GM23338 (cell line): ENCODE results near the gene EARS2. TPM values are rescaled to one million over a fixed set of nuclear protein-coding genes. Genes with fewer than 3 reads are reported as not detected.
"Not testable (repeated sequence)": the region's sequence is repeated elsewhere in the genome, so short reads cannot be mapped to it uniquely, and the experiment has no call there.

Experiments
- ATAC-seq: fragments of 200-7000 bp; cut with Tn5 transposase; 3 replicates; pipeline ENCODE4 v1.9.1; 2020
- DNase-seq: peaks from one replicate; pipeline ENCODE4 v3.0.0-alpha.2; 2015; ENCODE audit warnings: low spot score
- H2AFZ ChIP-seq: fragments of 200-600 bp; sonication (generic); 2 replicates; pipeline ENCODE4 v1.8.0; 2016; ENCODE audit warnings: antibody characterized with exemption, mild to moderate bottlenecking, moderate library complexity
- H3F3A ChIP-seq: fragments of 200-600 bp; sonication (generic); replicated peaks from 2 replicates; pipeline ENCODE4 v1.8.0; 2017; ENCODE audit warnings: antibody characterized with exemption, mixed run types, low read depth
- H3K27ac ChIP-seq: fragments of 200-600 bp; sonication (generic); 2 replicates; pipeline ENCODE4 v1.6.1; 2016; ENCODE audit warnings: low read depth
- H3K27me3 ChIP-seq: fragments of 200-600 bp; sonication (generic); 2 replicates; pipeline ENCODE4 v1.8.0; 2016; ENCODE audit warnings: mild to moderate bottlenecking, mixed run types, moderate library complexity; ENCODE audit not compliant: insufficient read depth
- H3K36me3 ChIP-seq: fragments of 200-600 bp; sonication (generic); 2 replicates; pipeline ENCODE4 v1.8.0; 2016; ENCODE audit warnings: mild to moderate bottlenecking; ENCODE audit not compliant: insufficient read depth
- H3K4me1 ChIP-seq: fragments of 200-600 bp; sonication (generic); 2 replicates; pipeline ENCODE4 v1.8.0; 2016; ENCODE audit warnings: mild to moderate bottlenecking, moderate library complexity; ENCODE audit not compliant: insufficient read depth
- H3K4me2 ChIP-seq: fragments of 200-600 bp; sonication (generic); 2 replicates; pipeline ENCODE4 v1.7.1; 2017; ENCODE audit warnings: mixed run types
- H3K4me3 ChIP-seq: fragments of 200-600 bp; sonication (generic); 2 replicates; pipeline ENCODE4 v1.6.1; 2016; ENCODE audit warnings: mixed run types
- H3K79me2 ChIP-seq: fragments of 200-600 bp; sonication (generic); replicated peaks from 2 replicates; pipeline ENCODE4 v1.8.0; 2017; ENCODE audit warnings: mild to moderate bottlenecking; ENCODE audit not compliant: insufficient read depth
- H3K9me2 ChIP-seq: fragments of 200-600 bp; sonication (generic); 2 replicates; pipeline ENCODE4 v1.8.0; 2017; ENCODE audit not compliant: insufficient read depth
- H4K20me1 ChIP-seq: fragments of 200-600 bp; sonication (generic); replicated peaks from 2 replicates; pipeline ENCODE4 v1.8.0; 2017; ENCODE audit warnings: mild to moderate bottlenecking; ENCODE audit not compliant: insufficient read depth
- H3K27ac Mint-ChIP-seq: 2 replicates; pipeline ENCODE4 v1.8.0; 2020; ENCODE audit warnings: inconsistent platforms, mild to moderate bottlenecking, moderate library complexity, mixed read lengths
- H3K27me3 Mint-ChIP-seq: 3 replicates; pipeline ENCODE4 v1.8.0; 2022; ENCODE audit warnings: low read depth, mild to moderate bottlenecking, moderate library complexity, mixed read lengths, inconsistent platforms; ENCODE audit not compliant: insufficient read depth, poor library complexity
- H3K36me3 Mint-ChIP-seq: 3 replicates; pipeline ENCODE4 v1.8.0; 2021; ENCODE audit warnings: low read depth, mild to moderate bottlenecking, inconsistent platforms, moderate library complexity, mixed read lengths
- H3K4me1 Mint-ChIP-seq: 3 replicates; pipeline ENCODE4 v1.8.0; 2020; ENCODE audit warnings: mild to moderate bottlenecking, inconsistent platforms, mixed read lengths
- H3K4me3 Mint-ChIP-seq: 3 replicates; pipeline ENCODE4 v1.8.0; 2021; ENCODE audit warnings: moderate library complexity, mild to moderate bottlenecking, inconsistent platforms, mixed read lengths
- H3K9me3 Mint-ChIP-seq: 3 replicates; pipeline ENCODE4 v1.8.0; 2020; ENCODE audit warnings: moderate library complexity, mild to moderate bottlenecking, inconsistent platforms, mixed read lengths
- CREB1 ChIP-seq: fragments of 250-450 bp; sonication (Bioruptor Pico); IDR thresholded peaks from 2 replicates; pipeline ENCODE4 v1.5.0; 2020; ENCODE audit warnings: low read depth, mild to moderate bottlenecking, moderate library complexity
- EZH2 ChIP-seq: fragments of 200-600 bp; sonication (generic); IDR thresholded peaks from one replicate; pipeline ENCODE4 v1.8.0; 2017; ENCODE audit warnings: antibody characterized with exemption, mild to moderate bottlenecking, low read depth; ENCODE audit not compliant: unreplicated experiment
- EZH2phosphoT487 ChIP-seq: fragments of 200-600 bp; sonication (generic); IDR thresholded peaks from one replicate; pipeline ENCODE4 v1.8.1; 2018; ENCODE audit warnings: antibody characterized with exemption; ENCODE audit not compliant: unreplicated experiment
- NANOG ChIP-seq: IDR thresholded peaks from 2 replicates; pipeline ENCODE4 v1.6.1; 2016; ENCODE audit warnings: antibody characterized with exemption, borderline replicate concordance
- POLR2AphosphoS5 ChIP-seq: IDR thresholded peaks from 2 replicates; pipeline ENCODE4 v1.6.1; 2016; ENCODE audit warnings: antibody characterized with exemption, low read depth
- STAT1 ChIP-seq: IDR thresholded peaks from one replicate; pipeline ENCODE4 v1.6.1; 2016; ENCODE audit warnings: antibody characterized with exemption; ENCODE audit not compliant: unreplicated experiment
- polyA plus RNA-seq: library from polyadenylated mRNA; unstranded; fragments of >200 nt; fragmentation: Nextera tagmentation; extraction: Ambion mirVana; gene quantifications from 2 replicates; pipeline ENCODE4 v1.2.1, GENCODE V29; 2016
- total RNA-seq: library from RNA; depleted of rRNA; stranded (reverse); fragments of >200 nt; shearing (Covaris generic); gene quantifications from 2 replicates; pipeline ENCODE4 v1.2.3, GENCODE V29; 2014
- TF ChIP-seq, protein P1 (sequence below): IDR thresholded peaks from one replicate; pipeline ENCODE4 v1.6.1; 2018; ENCODE audit warnings: antibody characterized with exemption; ENCODE audit not compliant: unreplicated experiment
- TF ChIP-seq, protein P2 (sequence below): IDR thresholded peaks from 2 replicates; pipeline ENCODE4 v1.6.1; 2016; ENCODE audit warnings: antibody characterized with exemption
- TF ChIP-seq, protein P3 (sequence below): fragments of 250-450 bp; sonication (Bioruptor Pico); IDR thresholded peaks from 2 replicates; pipeline ENCODE4 v1.5.0; 2020; ENCODE audit warnings: mild to moderate bottlenecking, moderate library complexity

Gene EARS2
- total and polyA plus RNA-seq, 2 experiments from 2014 or later = 22.6 to 89.1 TPM

DNA sequence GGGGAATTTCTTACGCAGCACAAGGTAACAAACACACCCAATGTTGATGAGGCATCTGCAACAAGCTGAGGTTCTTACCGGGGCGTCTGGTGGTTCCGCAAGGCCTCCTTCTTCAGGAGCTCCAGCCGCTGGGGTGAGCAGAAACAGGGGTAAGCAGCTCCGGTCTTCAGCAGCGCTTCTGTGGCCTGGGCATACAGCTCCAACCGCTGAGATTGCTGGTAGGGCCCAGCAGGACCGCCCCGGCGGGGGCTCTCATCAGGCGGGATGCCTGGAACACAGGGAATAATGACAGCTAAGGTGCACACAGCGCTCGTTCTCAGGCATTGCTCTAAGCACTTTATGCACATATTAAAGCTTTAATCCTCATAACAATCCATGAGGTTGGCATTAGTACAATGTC is 12.7 kb downstream of the EARS2 start (continued):
- no peak for TF ChIP-seq EZH2
- TF ChIP-seq CREB1 (CRISPR knock-in tag) = no peak

DNA sequence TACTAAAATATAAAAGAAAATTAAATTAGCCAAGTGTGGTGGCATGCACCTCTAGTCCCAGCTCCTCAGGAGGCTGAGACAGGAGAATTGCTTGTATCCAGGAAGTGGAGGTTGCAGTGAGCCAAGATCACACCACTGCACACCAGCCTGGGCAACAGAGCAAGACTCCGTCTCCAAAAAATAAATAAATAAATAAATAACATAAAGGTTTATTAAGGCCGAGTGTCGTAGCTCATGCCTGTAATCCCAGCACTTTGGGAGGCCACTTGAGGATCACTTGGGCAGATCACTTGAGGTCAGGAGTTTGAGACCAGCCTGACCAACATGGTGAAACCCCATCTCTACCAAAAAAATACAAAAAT is 16.4 kb downstream of the EARS2 start:
- H3K36me3 ChIP-seq = peaks cover 38% of the 10 kb centered on the region
- not testable (repeated sequence) for H3K4me1 Mint-ChIP-seq, H3K4me3 ChIP-seq, H3K4me3 Mint-ChIP-seq, H2AFZ ChIP-seq, H4K20me1 ChIP-seq, H3K9me3 Mint-ChIP-seq, H3K4me2 ChIP-seq, H3F3A ChIP-seq, ATAC-seq, DNase-seq, H3K27me3 ChIP-seq, H3K27ac ChIP-seq, H3K9me2 ChIP-seq, H3K79me2 ChIP-seq, H3K27ac Mint-ChIP-seq, H3K27me3 Mint-ChIP-seq, H3K4me1 ChIP-seq
- peaks cover 55% of the 10 kb centered on the region for H3K36me3 Mint-ChIP-seq

DNA sequence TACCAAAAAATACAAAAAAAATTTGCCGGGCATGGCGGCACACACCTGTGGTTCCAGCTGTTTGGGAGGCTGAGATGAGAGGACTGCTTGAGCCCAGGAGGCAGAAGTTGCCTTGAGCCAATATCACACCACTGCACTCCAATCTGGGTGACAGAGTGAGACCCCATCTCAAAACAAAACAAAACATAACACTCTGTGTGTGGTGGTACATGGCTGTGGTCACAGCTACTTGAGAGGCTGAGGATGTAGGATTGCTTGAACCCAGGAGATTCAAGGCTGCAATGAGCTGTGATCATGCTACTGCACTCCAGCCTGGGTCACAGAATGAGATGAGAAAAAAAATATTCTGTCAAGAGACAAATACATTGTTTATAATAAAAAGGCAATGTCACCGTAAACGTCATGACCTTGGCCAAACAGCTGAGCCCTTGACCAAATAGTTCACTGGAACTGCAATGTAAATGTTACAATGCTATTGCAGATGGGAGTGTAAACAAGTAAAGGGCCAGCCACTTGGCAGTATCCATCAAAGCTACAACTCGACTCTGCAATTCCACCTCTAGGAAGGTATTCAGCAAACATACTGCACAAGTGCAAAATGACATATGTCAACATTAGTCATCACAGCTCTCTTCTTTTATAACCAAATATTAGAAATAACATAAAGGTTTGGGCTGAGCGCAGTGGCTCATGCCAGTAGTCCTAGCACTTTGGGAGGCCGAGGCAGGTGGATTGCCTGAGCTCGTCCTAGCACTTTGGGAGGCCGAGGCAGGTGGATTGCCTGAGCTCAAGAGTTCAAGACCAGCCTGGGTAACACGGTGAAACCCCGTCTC is 16.9 kb downstream of the EARS2 start:
- H3K9me2 ChIP-seq = no peaks in the 10 kb centered on the region
- H3K4me1 ChIP-seq = no peaks in the 10 kb centered on the region
- no peak overlapping the region for H2AFZ ChIP-seq
- ATAC-seq = no peak
- no peak for DNase-seq
- H3K79me2 ChIP-seq = no peaks in the 10 kb centered on the region
- no peaks in the 10 kb centered on the region for H3K27me3 ChIP-seq
- H3K4me1 Mint-ChIP-seq = no peaks in the 10 kb centered on the region
- peaks cover 8% of the 10 kb centered on the region for H3K27me3 Mint-ChIP-seq
- H3K36me3 ChIP-seq = peaks cover 43% of the 10 kb centered on the region
- H3K9me3 Mint-ChIP-seq = no peaks in the 10 kb centered on the region
- no peak overlapping the region for H3K27ac ChIP-seq
- no peak overlapping the region for H3K4me2 ChIP-seq
- no peaks in the 10 kb centered on the region for H3F3A ChIP-seq
- H3K27ac Mint-ChIP-seq = no peak overlapping the region
- H3K4me3 ChIP-seq = no peak overlapping the region
- peaks cover 5% of the 10 kb centered on the region for H4K20me1 ChIP-seq
- peaks cover 56% of the 10 kb centered on the region for H3K36me3 Mint-ChIP-seq
- H3K4me3 Mint-ChIP-seq = no peak overlapping the region
- TF ChIP-seq, protein P1, sequence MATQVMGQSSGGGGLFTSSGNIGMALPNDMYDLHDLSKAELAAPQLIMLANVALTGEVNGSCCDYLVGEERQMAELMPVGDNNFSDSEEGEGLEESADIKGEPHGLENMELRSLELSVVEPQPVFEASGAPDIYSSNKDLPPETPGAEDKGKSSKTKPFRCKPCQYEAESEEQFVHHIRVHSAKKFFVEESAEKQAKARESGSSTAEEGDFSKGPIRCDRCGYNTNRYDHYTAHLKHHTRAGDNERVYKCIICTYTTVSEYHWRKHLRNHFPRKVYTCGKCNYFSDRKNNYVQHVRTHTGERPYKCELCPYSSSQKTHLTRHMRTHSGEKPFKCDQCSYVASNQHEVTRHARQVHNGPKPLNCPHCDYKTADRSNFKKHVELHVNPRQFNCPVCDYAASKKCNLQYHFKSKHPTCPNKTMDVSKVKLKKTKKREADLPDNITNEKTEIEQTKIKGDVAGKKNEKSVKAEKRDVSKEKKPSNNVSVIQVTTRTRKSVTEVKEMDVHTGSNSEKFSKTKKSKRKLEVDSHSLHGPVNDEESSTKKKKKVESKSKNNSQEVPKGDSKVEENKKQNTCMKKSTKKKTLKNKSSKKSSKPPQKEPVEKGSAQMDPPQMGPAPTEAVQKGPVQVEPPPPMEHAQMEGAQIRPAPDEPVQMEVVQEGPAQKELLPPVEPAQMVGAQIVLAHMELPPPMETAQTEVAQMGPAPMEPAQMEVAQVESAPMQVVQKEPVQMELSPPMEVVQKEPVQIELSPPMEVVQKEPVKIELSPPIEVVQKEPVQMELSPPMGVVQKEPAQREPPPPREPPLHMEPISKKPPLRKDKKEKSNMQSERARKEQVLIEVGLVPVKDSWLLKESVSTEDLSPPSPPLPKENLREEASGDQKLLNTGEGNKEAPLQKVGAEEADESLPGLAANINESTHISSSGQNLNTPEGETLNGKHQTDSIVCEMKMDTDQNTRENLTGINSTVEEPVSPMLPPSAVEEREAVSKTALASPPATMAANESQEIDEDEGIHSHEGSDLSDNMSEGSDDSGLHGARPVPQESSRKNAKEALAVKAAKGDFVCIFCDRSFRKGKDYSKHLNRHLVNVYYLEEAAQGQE = no peak
- TF ChIP-seq, protein P2, sequence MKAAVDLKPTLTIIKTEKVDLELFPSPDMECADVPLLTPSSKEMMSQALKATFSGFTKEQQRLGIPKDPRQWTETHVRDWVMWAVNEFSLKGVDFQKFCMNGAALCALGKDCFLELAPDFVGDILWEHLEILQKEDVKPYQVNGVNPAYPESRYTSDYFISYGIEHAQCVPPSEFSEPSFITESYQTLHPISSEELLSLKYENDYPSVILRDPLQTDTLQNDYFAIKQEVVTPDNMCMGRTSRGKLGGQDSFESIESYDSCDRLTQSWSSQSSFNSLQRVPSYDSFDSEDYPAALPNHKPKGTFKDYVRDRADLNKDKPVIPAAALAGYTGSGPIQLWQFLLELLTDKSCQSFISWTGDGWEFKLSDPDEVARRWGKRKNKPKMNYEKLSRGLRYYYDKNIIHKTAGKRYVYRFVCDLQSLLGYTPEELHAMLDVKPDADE = no peak
- no peak for TF ChIP-seq EZH2phosphoT487
- no peak for TF ChIP-seq STAT1
- no peak for TF ChIP-seq NANOG
- TF ChIP-seq POLR2AphosphoS5 = no peak
- TF ChIP-seq, protein P3, sequence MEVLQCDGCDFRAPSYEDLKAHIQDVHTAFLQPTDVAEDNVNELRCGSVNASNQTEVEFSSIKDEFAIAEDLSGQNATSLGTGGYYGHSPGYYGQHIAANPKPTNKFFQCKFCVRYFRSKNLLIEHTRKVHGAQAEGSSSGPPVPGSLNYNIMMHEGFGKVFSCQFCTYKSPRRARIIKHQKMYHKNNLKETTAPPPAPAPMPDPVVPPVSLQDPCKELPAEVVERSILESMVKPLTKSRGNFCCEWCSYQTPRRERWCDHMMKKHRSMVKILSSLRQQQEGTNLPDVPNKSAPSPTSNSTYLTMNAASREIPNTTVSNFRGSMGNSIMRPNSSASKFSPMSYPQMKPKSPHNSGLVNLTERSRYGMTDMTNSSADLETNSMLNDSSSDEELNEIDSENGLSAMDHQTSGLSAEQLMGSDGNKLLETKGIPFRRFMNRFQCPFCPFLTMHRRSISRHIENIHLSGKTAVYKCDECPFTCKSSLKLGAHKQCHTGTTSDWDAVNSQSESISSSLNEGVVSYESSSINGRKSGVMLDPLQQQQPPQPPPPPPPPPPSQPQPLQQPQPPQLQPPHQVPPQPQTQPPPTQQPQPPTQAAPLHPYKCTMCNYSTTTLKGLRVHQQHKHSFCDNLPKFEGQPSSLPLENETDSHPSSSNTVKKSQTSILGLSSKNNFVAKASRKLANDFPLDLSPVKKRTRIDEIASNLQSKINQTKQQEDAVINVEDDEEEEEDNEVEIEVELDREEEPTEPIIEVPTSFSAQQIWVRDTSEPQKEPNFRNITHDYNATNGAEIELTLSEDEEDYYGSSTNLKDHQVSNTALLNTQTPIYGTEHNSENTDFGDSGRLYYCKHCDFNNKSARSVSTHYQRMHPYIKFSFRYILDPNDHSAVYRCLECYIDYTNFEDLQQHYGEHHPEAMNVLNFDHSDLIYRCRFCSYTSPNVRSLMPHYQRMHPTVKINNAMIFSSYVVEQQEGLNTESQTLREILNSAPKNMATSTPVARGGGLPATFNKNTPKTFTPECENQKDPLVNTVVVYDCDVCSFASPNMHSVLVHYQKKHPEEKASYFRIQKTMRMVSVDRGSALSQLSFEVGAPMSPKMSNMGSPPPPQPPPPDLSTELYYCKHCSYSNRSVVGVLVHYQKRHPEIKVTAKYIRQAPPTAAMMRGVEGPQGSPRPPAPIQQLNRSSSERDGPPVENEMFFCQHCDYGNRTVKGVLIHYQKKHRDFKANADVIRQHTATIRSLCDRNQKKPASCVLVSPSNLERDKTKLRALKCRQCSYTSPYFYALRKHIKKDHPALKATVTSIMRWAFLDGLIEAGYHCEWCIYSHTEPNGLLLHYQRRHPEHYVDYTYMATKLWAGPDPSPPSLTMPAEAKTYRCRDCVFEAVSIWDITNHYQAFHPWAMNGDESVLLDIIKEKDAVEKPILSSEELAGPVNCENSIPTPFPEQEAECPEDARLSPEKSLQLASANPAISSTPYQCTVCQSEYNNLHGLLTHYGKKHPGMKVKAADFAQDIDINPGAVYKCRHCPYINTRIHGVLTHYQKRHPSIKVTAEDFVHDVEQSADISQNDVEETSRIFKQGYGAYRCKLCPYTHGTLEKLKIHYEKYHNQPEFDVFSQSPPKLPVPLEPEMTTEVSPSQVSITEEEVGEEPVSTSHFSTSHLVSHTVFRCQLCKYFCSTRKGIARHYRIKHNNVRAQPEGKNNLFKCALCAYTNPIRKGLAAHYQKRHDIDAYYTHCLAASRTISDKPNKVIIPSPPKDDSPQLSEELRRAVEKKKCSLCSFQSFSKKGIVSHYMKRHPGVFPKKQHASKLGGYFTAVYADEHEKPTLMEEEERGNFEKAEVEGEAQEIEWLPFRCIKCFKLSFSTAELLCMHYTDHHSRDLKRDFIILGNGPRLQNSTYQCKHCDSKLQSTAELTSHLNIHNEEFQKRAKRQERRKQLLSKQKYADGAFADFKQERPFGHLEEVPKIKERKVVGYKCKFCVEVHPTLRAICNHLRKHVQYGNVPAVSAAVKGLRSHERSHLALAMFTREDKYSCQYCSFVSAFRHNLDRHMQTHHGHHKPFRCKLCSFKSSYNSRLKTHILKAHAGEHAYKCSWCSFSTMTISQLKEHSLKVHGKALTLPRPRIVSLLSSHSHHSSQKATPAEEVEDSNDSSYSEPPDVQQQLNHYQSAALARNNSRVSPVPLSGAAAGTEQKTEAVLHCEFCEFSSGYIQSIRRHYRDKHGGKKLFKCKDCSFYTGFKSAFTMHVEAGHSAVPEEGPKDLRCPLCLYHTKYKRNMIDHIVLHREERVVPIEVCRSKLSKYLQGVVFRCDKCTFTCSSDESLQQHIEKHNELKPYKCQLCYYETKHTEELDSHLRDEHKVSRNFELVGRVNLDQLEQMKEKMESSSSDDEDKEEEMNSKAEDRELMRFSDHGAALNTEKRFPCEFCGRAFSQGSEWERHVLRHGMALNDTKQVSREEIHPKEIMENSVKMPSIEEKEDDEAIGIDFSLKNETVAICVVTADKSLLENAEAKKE (CRISPR knock-in tag) = no peak
